Activated CD8-positive, alpha-beta memory T cell treated with anti-CD3 and anti-CD28 coated beads, Interleukin-2, amount 50 U/mL, for 1 hour (primary cell): ENCODE data around the gene SPATA12.

Source experiments
- DNase-seq: peaks from one replicate; pipeline ENCODE4 v3.0.0-alpha.2; 2020; ENCODE audit errors: extremely low read depth

Gene SPATA12

GRCh38 chr3:57060089-57060821 is at the start of gene SPATA12:
SPATA12 (plus strand) TSS chr3:57060664; CDS start chr3:57073695, 13,031 bp downstream.
- DNase-seq: no peak

DNA sequence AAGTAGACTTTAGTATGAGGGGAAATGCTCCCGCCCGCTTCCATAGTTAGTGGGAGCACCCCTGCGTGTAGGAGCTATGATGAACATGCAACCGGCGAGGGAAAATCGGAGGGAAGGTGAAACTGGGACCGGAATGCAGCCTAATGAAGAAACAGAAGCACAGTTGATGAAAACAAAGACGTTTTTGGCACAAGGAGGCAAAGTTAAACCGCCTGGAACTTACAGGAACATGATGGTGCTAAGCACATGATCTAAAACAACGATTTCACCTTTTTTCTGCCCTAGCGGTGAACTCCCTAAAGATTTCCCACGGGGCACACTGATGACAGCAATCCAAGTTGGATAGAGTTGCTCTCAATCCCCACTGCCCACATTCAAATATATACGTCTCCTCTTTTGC is 49.4 kb upstream of the SPATA12 start:
- no peak for DNase-seq

GRCh38 chr3:57012847-57013246 is 47.6 kb upstream of the SPATA12 start:
- no peak for DNase-seq

- DNase-seq: no peak
Observed at GRCh38 chr3:57015350-57015729, 45.1 kb upstream of the SPATA12 start.

- no peak for DNase-seq
Observed at GRCh38 chr3:57015912-57016311, 44.6 kb upstream of the SPATA12 start.

DNA sequence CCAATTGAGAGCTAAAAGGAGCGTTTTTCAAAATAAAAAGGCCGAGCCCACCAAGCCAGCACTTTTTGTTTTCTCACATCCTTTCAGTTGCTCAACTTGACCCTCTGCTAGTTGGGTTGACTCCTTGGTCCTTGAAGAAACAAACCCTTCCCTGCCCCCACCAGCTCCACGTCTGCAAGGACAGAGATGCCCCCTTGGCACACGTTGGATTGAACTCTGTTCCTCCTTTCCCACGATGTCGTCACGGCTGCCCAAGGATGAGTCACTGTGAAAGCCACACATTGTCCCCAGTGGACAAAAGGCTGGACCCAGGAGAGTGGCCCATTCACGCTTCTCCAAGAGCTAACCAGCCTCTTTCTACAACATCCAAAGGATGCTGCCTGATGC is 43.0 kb upstream of the SPATA12 start:
- no peak for DNase-seq

- no peak for DNase-seq
Observed at GRCh38 chr3:57018246-57018645, 42.2 kb upstream of the SPATA12 start.

- DNase-seq: no peak
Observed at GRCh38 chr3:57019057-57019456, 41.4 kb upstream of the SPATA12 start.

DNA sequence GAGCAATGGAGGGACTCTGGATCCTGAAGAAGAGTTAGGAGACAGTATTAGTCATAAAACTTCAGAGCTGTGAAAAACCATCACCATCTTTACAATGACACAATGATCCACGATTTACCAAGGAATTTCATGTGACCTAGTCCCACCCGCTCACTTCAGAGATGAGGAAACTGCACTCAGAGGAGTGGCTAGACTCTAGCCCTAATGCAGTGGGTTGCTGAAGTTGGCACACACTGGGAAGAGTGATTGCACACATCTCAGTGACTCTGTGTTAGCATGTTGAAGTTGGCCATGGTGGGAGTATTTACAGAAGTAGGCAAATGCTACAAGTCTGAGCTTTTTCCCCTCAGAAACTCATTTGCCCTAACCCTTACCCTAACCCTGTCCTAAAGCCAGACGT is 35.2 kb upstream of the SPATA12 start:
- DNase-seq: no peak

GRCh38 chr3:57026944-57027343 is 33.5 kb upstream of the SPATA12 start:
- DNase-seq: no peak

- DNase-seq: no peak
Observed at GRCh38 chr3:57029383-57029782, 31.1 kb upstream of the SPATA12 start.

- DNase-seq: no peak
Observed at GRCh38 chr3:57029924-57030323, 30.5 kb upstream of the SPATA12 start.

GRCh38 chr3:57030721-57031120 is 29.7 kb upstream of the SPATA12 start:
- DNase-seq: no peak

DNA sequence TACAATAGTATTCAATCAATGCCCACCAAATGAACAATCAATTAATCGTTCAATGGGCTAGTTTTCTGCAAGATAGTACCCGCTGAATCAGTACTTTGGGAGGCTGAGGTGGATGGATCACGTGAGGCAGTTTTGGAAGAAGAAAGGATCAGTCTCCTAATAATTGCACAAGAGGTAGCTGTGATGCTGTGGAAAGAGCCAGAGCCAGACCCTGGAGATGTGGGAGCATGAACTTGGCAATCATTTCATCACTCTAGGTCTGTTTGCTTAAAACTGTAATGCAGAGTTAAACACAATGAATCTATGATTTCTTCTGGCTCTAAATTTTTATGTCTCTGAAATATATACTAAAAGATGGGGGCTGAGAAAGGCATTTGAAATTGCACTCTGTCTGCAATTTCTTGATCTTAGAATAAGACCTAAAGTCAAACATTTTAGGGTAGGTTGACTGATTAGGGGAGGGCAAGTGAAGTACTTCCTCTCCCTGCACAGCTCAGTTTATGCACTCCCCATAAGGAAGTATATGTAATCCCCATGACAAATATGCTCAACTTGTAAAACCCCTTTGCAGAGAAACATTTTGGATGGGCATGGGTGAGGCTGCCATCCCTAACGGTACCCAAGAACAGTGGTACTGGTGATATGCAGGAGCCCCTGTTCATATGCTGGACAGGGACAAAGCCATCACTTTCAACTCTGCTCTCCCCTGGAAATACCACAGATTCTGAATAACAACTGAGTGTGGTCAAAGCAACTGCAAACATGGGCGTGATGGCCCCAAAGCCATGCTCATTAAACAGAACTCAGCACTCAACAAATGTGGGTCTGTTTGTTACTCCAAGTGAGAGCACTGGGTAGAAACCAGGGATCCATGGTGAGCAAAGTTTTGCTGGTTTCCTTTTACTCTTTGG is 28.6 kb upstream of the SPATA12 start:
- DNase-seq: no peak

GRCh38 chr3:57036952-57037351 is 23.5 kb upstream of the SPATA12 start:
- no peak for DNase-seq

DNA sequence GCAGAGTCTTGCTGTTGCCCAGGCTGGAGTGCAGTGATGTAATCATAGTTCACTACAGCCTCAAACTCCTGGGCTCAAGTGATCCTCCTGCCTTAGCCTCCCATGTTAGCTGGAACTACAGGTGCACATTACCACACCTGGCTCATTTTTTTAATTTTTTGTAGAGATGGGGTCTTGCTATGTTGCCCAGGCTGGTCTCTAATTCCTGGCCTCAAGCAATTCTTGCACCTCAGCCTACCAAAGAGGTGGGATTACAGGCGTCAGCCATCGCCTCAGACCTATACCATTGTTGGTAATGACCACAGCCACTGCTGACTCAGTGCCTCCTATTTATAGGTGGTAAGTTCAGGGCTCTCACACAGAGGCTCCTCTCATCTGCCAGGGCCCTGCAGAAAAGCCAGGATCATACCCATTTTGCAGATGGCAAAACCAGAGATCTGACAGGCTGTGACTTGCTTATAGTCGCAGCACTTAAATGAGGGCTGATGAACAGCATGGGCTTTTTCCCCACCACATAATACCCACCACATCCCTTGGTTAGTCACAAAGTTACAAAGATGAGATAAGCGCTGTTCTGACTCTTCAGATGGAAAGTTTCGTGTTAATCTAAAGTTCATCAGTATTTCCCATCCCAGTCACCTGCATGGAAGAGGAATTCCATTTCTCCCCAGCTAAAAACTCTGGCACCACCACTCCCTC is 21.8 kb upstream of the SPATA12 start:
- no peak for DNase-seq

DNA sequence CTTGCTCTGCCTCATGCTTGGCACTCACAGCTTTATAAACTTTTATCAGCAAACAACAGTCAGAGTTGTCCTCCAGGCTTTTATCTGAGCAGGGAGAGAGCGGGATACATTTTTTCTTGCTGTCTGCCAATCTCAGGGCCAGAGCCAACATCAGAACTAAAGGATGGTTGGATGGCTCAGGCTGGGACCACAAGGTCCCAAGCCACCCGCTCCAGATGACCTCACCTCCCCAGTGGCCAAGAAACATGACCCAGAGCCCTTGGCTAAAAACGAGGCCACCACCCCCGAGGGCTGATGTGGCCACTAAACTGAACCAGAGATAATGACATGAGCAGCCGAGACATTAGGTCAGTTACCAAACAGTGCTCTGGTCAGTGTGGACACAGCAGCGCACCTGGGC is 18.8 kb upstream of the SPATA12 start:
- no peak for DNase-seq

- DNase-seq: no peak
Observed at GRCh38 chr3:57043518-57043917, 16.9 kb upstream of the SPATA12 start.

- no peak for DNase-seq
Observed at GRCh38 chr3:57046101-57046765, 14.2 kb upstream of the SPATA12 start.

- no peak for DNase-seq
Observed at GRCh38 chr3:57048052-57048671, 12.3 kb upstream of the SPATA12 start.

- no peak for DNase-seq
Observed at GRCh38 chr3:57048728-57049127, 11.7 kb upstream of the SPATA12 start.
